Measurements from ENCODE around the gene CLDN10. TPM values are rescaled to one million over a fixed set of nuclear protein-coding genes. Genes with fewer than 3 reads are reported as not detected.

Gene CLDN10
- total RNA-seq, 1 experiment from 2014 or later, result 10.5 TPM

DNA sequence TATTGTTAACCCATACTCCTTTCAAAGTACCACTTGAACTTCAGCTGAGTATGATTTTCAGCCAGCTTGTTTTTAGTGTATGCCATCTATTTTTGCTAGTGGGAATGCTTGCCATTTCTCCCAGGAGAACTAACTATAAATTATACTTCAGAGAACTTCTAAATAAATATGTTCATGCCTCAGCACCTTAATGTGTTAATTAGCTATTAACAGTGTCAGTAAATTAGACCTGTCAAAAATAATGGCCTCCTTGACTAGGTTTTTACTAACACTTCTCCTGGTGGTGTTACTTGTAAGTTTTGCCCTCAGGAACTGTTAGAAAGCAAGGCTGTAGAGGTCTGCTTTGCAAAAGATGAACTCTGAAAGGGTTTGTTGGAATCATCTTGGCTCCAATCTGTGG is 4.5 kb downstream of the CLDN10 start:
- ATAC-seq (no peak), DNase-seq (ENCODE audit: low read depth, low spot score) (no peak)
- intact Hi-C loops (cut with micrococcal nuclease; ENCODE audit: unreplicated experiment), result no loop called here
- ChIA-PET CTCF (interaction anchor here (0.7 kb wide), 1 partner anchor 84 kb away, joined by 4 read pairs; no protein-coding TSS in a partner anchor), POLR2A (no interaction called here)
- H3K9me3 ChIP-seq (ENCODE audit: control insufficient read depth, insufficient read depth, low read depth, low read length), result no peaks in the 10 kb centered on the region
- no peak overlapping the region for H3K4me3 ChIP-seq (ENCODE audit: low read depth in 2 of 2, low read length in 2 of 2)
- BruUV-seq (replicated peaks), result no TSS peak
- no peaks in the 10 kb centered on the region for H3K27me3 ChIP-seq (ENCODE audit: control insufficient read depth, insufficient read depth, low read length)
- TF ChIP-seq, protein P1, sequence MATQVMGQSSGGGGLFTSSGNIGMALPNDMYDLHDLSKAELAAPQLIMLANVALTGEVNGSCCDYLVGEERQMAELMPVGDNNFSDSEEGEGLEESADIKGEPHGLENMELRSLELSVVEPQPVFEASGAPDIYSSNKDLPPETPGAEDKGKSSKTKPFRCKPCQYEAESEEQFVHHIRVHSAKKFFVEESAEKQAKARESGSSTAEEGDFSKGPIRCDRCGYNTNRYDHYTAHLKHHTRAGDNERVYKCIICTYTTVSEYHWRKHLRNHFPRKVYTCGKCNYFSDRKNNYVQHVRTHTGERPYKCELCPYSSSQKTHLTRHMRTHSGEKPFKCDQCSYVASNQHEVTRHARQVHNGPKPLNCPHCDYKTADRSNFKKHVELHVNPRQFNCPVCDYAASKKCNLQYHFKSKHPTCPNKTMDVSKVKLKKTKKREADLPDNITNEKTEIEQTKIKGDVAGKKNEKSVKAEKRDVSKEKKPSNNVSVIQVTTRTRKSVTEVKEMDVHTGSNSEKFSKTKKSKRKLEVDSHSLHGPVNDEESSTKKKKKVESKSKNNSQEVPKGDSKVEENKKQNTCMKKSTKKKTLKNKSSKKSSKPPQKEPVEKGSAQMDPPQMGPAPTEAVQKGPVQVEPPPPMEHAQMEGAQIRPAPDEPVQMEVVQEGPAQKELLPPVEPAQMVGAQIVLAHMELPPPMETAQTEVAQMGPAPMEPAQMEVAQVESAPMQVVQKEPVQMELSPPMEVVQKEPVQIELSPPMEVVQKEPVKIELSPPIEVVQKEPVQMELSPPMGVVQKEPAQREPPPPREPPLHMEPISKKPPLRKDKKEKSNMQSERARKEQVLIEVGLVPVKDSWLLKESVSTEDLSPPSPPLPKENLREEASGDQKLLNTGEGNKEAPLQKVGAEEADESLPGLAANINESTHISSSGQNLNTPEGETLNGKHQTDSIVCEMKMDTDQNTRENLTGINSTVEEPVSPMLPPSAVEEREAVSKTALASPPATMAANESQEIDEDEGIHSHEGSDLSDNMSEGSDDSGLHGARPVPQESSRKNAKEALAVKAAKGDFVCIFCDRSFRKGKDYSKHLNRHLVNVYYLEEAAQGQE (IDR thresholded peaks at IDR 0.05; ENCODE audit: insufficient read depth in 1 of 2, low read depth in 2 of 2, low read length in 1 of 2), result no peak
- TF ChIP-seq POLR2AphosphoS5 (IDR thresholded peaks at IDR 0.05; ENCODE audit: low read depth, low read length), result no peak
- H3K27ac ChIP-seq (ENCODE audit: low read length), result no peak overlapping the region
- no peaks in the 10 kb centered on the region for H3K36me3 ChIP-seq (ENCODE audit: control insufficient read depth, insufficient read depth, low read length)
- H3K4me1 ChIP-seq (ENCODE audit: control insufficient read depth, insufficient read depth, low read length), result peaks cover 7% of the 10 kb centered on the region
- in situ Hi-C loops (cut with HindIII; ENCODE audit: low pct_unique_long_range_greater_than_20kb, low sequenced_read_pairs), result no loop called here

DNA sequence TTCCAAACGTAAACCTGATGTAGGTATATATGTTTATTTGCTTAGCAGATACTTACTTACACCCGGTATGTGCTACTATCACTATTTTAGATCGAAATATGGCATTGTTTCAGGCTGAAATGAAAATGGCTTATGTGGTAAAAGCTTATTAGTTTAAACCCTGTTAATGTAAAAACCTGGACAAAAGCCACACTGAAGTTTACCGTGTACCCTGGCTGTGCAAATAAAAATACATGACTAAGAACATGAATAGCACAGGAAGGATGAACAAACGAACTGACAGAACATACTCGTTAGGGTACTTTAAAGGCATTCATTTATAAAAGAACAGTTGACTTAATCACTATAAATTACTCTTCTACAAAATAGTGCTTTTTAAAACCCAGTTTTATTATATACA is 6.6 kb downstream of the CLDN10 start:
- in situ Hi-C loops (cut with HindIII; ENCODE audit: low pct_unique_long_range_greater_than_20kb, low sequenced_read_pairs) (no loop called here), intact Hi-C loops (cut with micrococcal nuclease; ENCODE audit: unreplicated experiment) (no loop called here)
- TF ChIP-seq, protein P2, sequence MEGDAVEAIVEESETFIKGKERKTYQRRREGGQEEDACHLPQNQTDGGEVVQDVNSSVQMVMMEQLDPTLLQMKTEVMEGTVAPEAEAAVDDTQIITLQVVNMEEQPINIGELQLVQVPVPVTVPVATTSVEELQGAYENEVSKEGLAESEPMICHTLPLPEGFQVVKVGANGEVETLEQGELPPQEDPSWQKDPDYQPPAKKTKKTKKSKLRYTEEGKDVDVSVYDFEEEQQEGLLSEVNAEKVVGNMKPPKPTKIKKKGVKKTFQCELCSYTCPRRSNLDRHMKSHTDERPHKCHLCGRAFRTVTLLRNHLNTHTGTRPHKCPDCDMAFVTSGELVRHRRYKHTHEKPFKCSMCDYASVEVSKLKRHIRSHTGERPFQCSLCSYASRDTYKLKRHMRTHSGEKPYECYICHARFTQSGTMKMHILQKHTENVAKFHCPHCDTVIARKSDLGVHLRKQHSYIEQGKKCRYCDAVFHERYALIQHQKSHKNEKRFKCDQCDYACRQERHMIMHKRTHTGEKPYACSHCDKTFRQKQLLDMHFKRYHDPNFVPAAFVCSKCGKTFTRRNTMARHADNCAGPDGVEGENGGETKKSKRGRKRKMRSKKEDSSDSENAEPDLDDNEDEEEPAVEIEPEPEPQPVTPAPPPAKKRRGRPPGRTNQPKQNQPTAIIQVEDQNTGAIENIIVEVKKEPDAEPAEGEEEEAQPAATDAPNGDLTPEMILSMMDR (IDR thresholded peaks at IDR 0.05), result no peak
- TF ChIP-seq SIN3A (IDR thresholded peaks at IDR 0.05; ENCODE audit: borderline replicate concordance, insufficient read depth, low read depth, low read length), result no peak
- TF ChIP-seq, protein P1 (IDR thresholded peaks at IDR 0.05; ENCODE audit: insufficient read depth in 1 of 2, low read depth in 2 of 2, low read length in 1 of 2), result no peak
- ChIA-PET POLR2A (no interaction called here), CTCF (no interaction called here)
- Histone ChIP-seq H3K36me3 (ENCODE audit: control insufficient read depth, insufficient read depth, low read length) (no peaks in the 10 kb centered on the region), H3K27ac (ENCODE audit: low read length) (no peak overlapping the region), H3K4me1 (ENCODE audit: control insufficient read depth, insufficient read depth, low read length) (peaks cover 4% of the 10 kb centered on the region), H3K4me3 (ENCODE audit: low read depth in 2 of 2, low read length in 2 of 2) (no peak overlapping the region), H3K27me3 (ENCODE audit: control insufficient read depth, insufficient read depth, low read length) (no peaks in the 10 kb centered on the region), H3K9me3 (ENCODE audit: control insufficient read depth, insufficient read depth, low read depth, low read length) (no peaks in the 10 kb centered on the region)
- no TSS peak for BruUV-seq (replicated peaks)
- ATAC-seq (no peak), DNase-seq (ENCODE audit: low read depth, low spot score) (no peak)
